Measurements from ENCODE around the gene NAGS.

DNA sequence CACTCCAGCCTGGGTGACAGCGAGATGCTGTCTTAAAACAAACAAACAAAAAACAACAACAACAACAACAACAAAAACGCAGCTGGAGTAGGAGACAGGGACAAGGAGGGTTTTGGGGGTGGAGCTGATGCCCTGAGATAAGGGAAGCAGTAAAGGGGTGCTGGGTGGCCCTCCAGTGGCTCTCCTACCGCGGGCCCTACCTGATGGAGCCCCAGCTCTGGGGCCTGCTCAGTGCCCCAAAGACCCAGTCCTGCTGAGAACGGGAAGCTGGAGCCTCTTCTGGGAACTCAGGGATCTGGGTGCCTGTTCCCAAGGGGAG is 21.3 kb upstream of the NAGS start:
- TF ChIP-seq CTCF (IDR thresholded peaks at IDR 0.05; ENCODE audit: low read length) (no peak), EZH2 (IDR thresholded peaks at IDR 0.05; ENCODE audit: borderline replicate concordance, low read length) (no peak)
